ENCODE results near the gene KLC1. TPM values are rescaled to one million over a fixed set of nuclear protein-coding genes. Genes with fewer than 3 reads are reported as not detected.

Gene KLC1
- total and polyA plus RNA-seq, 7 donors: 25.0 to 399 (median 216) TPM

DNA sequence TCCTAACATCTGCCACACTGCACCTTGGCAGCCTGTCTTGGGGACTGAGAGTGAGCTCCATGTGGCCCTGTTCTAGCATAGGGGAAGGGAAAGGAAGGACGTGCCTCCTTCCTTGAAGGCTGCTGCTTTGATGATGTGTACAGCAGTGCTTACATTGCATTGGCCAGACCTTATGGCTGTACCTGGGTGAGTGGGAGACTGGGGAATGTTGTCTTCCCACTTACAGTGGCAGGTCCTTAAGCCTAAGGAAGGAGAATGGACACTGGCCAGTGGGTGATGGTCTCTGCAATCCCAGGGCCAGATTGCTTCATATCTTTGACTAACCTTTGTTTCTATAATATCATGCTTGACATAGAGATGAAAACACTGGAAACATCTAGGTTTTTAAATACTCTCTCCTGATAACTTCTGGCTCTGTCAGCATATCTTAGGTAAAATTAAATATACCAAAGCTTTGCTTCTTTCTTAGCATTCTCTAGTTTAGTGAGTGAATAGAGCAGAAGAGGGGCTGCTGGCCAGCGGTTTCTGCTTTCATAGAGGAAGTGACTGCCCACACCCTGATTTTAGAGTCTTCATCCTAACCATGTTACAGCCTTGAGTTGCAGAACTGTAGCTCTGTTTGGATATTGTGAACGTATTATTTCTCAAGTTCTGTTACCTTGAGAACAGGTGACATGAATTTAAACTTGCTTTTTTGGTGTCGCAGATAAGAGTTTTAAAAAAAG lies 27.2 kb downstream of the KLC1 start:
- no peak overlapping the region for H3K4me3 ChIP-seq
- intact Hi-C loops (cut with DNase I): no loop called here
- no peak for DNase-seq
- H3K36me3 ChIP-seq: peaks cover 18 to 68% (median 44%) of the 10 kb centered on the region in 4 donors
- peaks cover 0 to 68% (median 60%) of the 10 kb centered on the region in 4 donors for H3K4me1 ChIP-seq
- H3K27me3 ChIP-seq: no peaks in the 10 kb centered on the region
- no peaks in the 10 kb centered on the region for H3K9me3 ChIP-seq
- peak overlapping the region in 3 of 4 donors; percentile 17 to 56 (median 53) for H3K27ac ChIP-seq
- no peak for TF ChIP-seq POLR2AphosphoS5 (IDR thresholded peaks at IDR 0.05)
- 54 to 64% methylated on average over 4 of the region's 4 CpGs for WGBS, 2 donors

DNA sequence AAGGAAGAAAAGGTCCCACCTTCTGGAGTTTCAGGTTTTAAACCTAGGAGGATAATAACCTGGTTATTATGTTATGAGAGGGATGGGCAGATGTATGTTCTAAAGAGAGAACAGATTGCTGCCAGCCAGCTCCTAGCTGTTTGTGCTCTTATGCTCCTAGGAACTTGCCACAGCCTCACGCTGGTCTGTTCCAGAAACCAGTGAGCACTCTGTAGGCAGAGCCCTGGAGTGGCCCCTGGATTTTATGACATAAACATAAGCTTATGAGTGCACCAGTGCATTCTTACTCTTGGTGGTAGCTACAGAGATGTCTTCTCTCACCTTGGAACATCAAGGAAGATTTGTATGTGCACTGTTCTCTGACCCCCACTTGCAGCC lies 27.7 kb downstream of the KLC1 start:
- H3K9me3 ChIP-seq: no peaks in the 10 kb centered on the region
- TF ChIP-seq POLR2A (IDR thresholded peaks at IDR 0.05) (no peak), POLR2AphosphoS5 (IDR thresholded peaks at IDR 0.05) (no peak), EP300 (IDR thresholded peaks at IDR 0.05) (no peak), CTCF (IDR thresholded peaks at IDR 0.05) (no peak)
- WGBS, 2 donors: 48 to 70% methylated on average over 1 of the region's 1 CpG
- peaks cover 0 to 62% (median 55%) of the 10 kb centered on the region in 4 donors for H3K4me1 ChIP-seq
- H3K27ac ChIP-seq: peak overlapping the region in 2 of 4 donors; percentile 53 to 56
- peaks cover 18 to 73% (median 47%) of the 10 kb centered on the region in 4 donors for H3K36me3 ChIP-seq
- no peak overlapping the region for H3K4me3 ChIP-seq
- H3K27me3 ChIP-seq: no peaks in the 10 kb centered on the region
- no peak for DNase-seq
- intact Hi-C loops (cut with DNase I): no loop called here

GRCh38 chr14:103657471-103657870 lies 28.5 kb downstream of the KLC1 start:
- DNase-seq: peak; percentile 78
- no peaks in the 10 kb centered on the region for H3K27me3 ChIP-seq
- TF ChIP-seq POLR2AphosphoS5 (IDR thresholded peaks at IDR 0.05) (peak in 1 of 4 donors; percentile 44), EP300 (IDR thresholded peaks at IDR 0.05) (no peak)
- peaks cover 22 to 80% (median 51%) of the 10 kb centered on the region in 4 donors for H3K36me3 ChIP-seq
- WGBS, 2 donors: 87 to 88% methylated on average over 13 of the region's 13 CpGs
- intact Hi-C loops (cut with DNase I): no loop called here
- H3K9me3 ChIP-seq: no peaks in the 10 kb centered on the region
- no peak overlapping the region for H3K4me3 ChIP-seq
- H3K27ac ChIP-seq: peak overlapping the region in 2 of 4 donors; percentile 53 to 56
- peaks cover 0 to 55% (median 48%) of the 10 kb centered on the region in 4 donors for H3K4me1 ChIP-seq

DNA sequence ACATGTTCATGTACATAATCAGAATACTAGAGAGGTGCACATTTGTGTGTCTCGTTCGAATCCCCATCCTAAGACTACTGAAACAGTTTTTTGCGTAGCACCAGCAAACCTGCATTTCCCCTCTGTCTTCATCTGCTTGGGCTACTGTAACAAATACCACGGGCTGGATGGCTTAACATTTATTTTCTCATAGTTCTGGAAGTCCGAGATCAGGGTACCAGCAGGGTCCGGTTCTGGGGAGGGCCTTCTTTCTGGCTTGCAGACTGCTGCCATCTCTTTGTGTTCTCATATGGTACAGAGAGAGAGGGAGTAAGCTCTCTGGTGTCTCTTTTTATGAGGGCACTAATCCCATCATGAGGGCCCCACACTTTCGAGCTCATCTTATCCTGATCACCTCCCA lies 30.6 kb downstream of the KLC1 start:
- 89 to 97% methylated on average over 7 of the region's 7 CpGs for WGBS, 2 donors
- no peak for TF ChIP-seq EP300 (IDR thresholded peaks at IDR 0.05)
- no peak for TF ChIP-seq CTCF (IDR thresholded peaks at IDR 0.05)
- TF ChIP-seq POLR2A (IDR thresholded peaks at IDR 0.05): no peak
- no peak for TF ChIP-seq POLR2AphosphoS5 (IDR thresholded peaks at IDR 0.05)
- DNase-seq: no peak

GRCh38 chr14:103662029-103662428 lies 33.0 kb downstream of the KLC1 start:
- intact Hi-C loops (cut with DNase I): no loop called here
- 90 to 94% methylated on average over 10 of the region's 10 CpGs for WGBS, 2 donors

More for the DNA sequence above, 30.6 kb downstream of the KLC1 start:
- Histone ChIP-seq H3K4me1 (peaks cover 0 to 42% (median 31%) of the 10 kb centered on the region in 4 donors), H3K36me3 (peaks cover 25 to 100% (median 60%) of the 10 kb centered on the region in 4 donors), H3K9me3 (no peaks in the 10 kb centered on the region), H3K4me3 (no peak overlapping the region), H3K27ac (no peak overlapping the region), H3K27me3 (no peaks in the 10 kb centered on the region)
- intact Hi-C loops (cut with DNase I): no loop called here

More at GRCh38 chr14:103662029-103662428, 33.0 kb downstream of the KLC1 start:
- no peaks in the 10 kb centered on the region for H3K9me3 ChIP-seq
- DNase-seq: no peak
- no peak overlapping the region for H3K4me3 ChIP-seq
- no peak for TF ChIP-seq EP300 (IDR thresholded peaks at IDR 0.05)
- no peak for TF ChIP-seq POLR2A (IDR thresholded peaks at IDR 0.05)
- no peak for TF ChIP-seq CTCF (IDR thresholded peaks at IDR 0.05)
- no peak for TF ChIP-seq POLR2AphosphoS5 (IDR thresholded peaks at IDR 0.05)
- H3K27me3 ChIP-seq: no peaks in the 10 kb centered on the region
- H3K4me1 ChIP-seq: peaks cover 0 to 19% (median 14%) of the 10 kb centered on the region in 4 donors
- H3K36me3 ChIP-seq: peaks cover 15 to 96% (median 44%) of the 10 kb centered on the region in 4 donors
- no peak overlapping the region for H3K27ac ChIP-seq

Data from sigmoid colon (tissue), 7 donors.